Measurements from ENCODE around the gene ICE2. TPM values are rescaled to one million over a fixed set of nuclear protein-coding genes. Genes with fewer than 3 reads are reported as not detected.

ICE2 gene
- total RNA-seq, 1 donor from 2014 or later: 95.3 TPM

- Histone ChIP-seq H3K4me1 (peaks cover 17% of the 10 kb centered on the region), H3K4me2 (no peak overlapping the region), H3K27me3 (peaks cover 99% of the 10 kb centered on the region), H3K79me2 (ENCODE audit: low read depth) (no peaks in the 10 kb centered on the region), H2AFZ (replicated peaks) (no peak overlapping the region), H3F3A (ENCODE audit: low read depth) (peaks cover 7% of the 10 kb centered on the region), H3K4me3 (no peak overlapping the region), H3K27ac (no peak overlapping the region), H3K9me3 (ENCODE audit: low read depth) (no peaks in the 10 kb centered on the region), H3K36me3 (no peaks in the 10 kb centered on the region), H4K20me1 (ENCODE audit: low read depth) (peaks cover 26% of the 10 kb centered on the region), H3K9ac (no peak overlapping the region)
- Mint-ChIP-seq H3K4me1 (peaks cover 73% of the 10 kb centered on the region), H3K4me3 (peak overlapping the region; percentile 25), H3K36me3 (peaks cover 9% of the 10 kb centered on the region), H3K9me3 (peaks cover 8% of the 10 kb centered on the region), H3K27me3 (ENCODE audit: insufficient read depth, low read depth) (peaks cover 8% of the 10 kb centered on the region), H3K27ac (peak overlapping the region; percentile 21)
- no peak for DNase-seq (ENCODE audit: low spot score)
- TF ChIP-seq EZH2 (IDR thresholded peaks at IDR 0.05) (no peak), EZH2phosphoT487 (IDR thresholded peaks at IDR 0.05) (no peak), CTCF (IDR thresholded peaks at IDR 0.05) (no peak)
Observed at GRCh38 chr15:60391722-60392315, 87.1 kb downstream of the ICE2 start.

DNA sequence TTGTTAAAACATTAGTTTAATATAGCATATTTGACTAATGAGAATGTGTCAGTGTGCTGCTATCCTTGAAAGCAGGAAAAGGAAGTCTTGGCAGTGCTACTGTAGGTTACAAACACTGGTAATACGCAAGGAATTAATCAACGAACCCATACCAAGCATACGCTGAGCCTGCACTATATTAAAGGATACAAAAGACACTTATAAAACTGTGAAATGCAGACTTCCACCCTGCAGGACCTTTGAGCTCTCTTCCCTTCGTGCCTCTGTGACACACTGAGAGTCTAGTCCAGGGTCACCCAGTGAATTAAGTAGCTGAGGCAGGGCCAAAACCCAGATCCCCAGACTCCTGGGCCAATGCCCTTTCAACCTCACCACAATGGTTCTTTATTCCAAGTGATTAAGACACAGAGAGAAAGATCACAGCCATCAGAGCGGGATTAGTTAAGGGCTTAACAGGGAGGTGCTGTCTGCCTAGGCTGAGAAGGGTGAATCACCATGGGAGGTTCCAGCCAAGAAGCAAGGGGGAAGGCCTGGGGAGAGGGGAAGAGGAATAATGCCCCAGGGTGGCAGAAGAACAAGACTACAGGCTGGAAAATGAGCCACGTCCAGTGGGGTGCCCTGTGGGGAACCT lies 88.0 kb downstream of the ICE2 start:
- H3K4me3 Mint-ChIP-seq: no peak overlapping the region

DNA sequence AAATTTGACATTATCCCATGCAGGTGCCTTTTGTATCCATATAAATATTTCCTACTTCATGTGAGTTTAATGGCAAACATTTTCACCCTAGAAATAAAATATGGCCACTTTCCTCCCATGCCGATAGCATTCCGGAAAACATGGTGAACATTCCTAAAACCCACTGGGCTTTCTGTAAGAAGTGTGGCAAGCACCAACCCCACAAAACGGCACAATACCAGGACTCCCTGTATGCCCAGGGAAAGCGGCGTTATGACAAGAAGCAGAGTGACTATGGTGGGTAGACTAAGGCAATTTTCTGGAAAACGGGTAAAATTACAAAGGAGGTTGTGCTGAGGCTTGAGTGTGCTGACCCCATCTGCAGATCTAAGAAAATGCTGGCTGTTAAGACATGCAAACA lies 88.7 kb downstream of the ICE2 start:
- Mint-ChIP-seq H3K27me3 (ENCODE audit: insufficient read depth, low read depth) (peaks cover 6% of the 10 kb centered on the region), H3K4me3 (peak overlapping the region; percentile 6), H3K36me3 (peaks cover 12% of the 10 kb centered on the region), H3K27ac (no peak overlapping the region), H3K4me1 (peaks cover 58% of the 10 kb centered on the region), H3K9me3 (peaks cover 12% of the 10 kb centered on the region)
- Histone ChIP-seq H3K9ac (no peak overlapping the region), H3K4me2 (no peak overlapping the region), H3F3A (ENCODE audit: low read depth) (peaks cover 7% of the 10 kb centered on the region), H3K27me3 (peaks cover 98% of the 10 kb centered on the region), H3K27ac (no peak overlapping the region), H3K79me2 (ENCODE audit: low read depth) (no peaks in the 10 kb centered on the region), H4K20me1 (ENCODE audit: low read depth) (peaks cover 26% of the 10 kb centered on the region), H3K9me3 (ENCODE audit: low read depth) (no peaks in the 10 kb centered on the region), H3K4me3 (no peak overlapping the region), H2AFZ (replicated peaks) (no peak overlapping the region), H3K4me1 (peaks cover 11% of the 10 kb centered on the region), H3K36me3 (no peaks in the 10 kb centered on the region)
- no peak for DNase-seq (ENCODE audit: low spot score)
- TF ChIP-seq CTCF (IDR thresholded peaks at IDR 0.05) (no peak), EZH2 (IDR thresholded peaks at IDR 0.05) (no peak), EZH2phosphoT487 (IDR thresholded peaks at IDR 0.05) (no peak)

More for the DNA sequence above, 88.0 kb downstream of the ICE2 start:
- H3K4me1 ChIP-seq: peaks cover 17% of the 10 kb centered on the region
- no peaks in the 10 kb centered on the region for H3K9me3 ChIP-seq (ENCODE audit: low read depth)
- Mint-ChIP-seq H3K4me1 (peaks cover 65% of the 10 kb centered on the region), H3K27ac (no peak overlapping the region), H3K9me3 (peaks cover 12% of the 10 kb centered on the region), H3K27me3 (ENCODE audit: insufficient read depth, low read depth) (peaks cover 6% of the 10 kb centered on the region), H3K36me3 (peaks cover 12% of the 10 kb centered on the region)
- H2AFZ ChIP-seq (replicated peaks): no peak overlapping the region
- peaks cover 7% of the 10 kb centered on the region for H3F3A ChIP-seq (ENCODE audit: low read depth)
- H3K27me3 ChIP-seq: peaks cover 99% of the 10 kb centered on the region
- no peak overlapping the region for H3K4me3 ChIP-seq
- no peaks in the 10 kb centered on the region for H3K36me3 ChIP-seq
- TF ChIP-seq EZH2 (IDR thresholded peaks at IDR 0.05): no peak
- peak; percentile 79 for TF ChIP-seq EZH2phosphoT487 (IDR thresholded peaks at IDR 0.05)
- peak; percentile 88 for DNase-seq (ENCODE audit: low spot score)
- no peak overlapping the region for H3K27ac ChIP-seq
- no peaks in the 10 kb centered on the region for H3K79me2 ChIP-seq (ENCODE audit: low read depth)
- no peak overlapping the region for H3K9ac ChIP-seq
- H4K20me1 ChIP-seq (ENCODE audit: low read depth): peaks cover 26% of the 10 kb centered on the region
- no peak overlapping the region for H3K4me2 ChIP-seq
